Activated CD8-positive, alpha-beta memory T cell treated with anti-CD3 and anti-CD28 coated beads, Interleukin-2, amount 50 U/mL, for 24 hours (primary cell): Measurements from ENCODE around the gene PRELID1.
"Not testable (repeated sequence)": the region's sequence is repeated elsewhere in the genome, so short reads cannot be mapped to it uniquely, and the experiment has no call there.

Experiments
- DNase-seq: peaks from one replicate; pipeline ENCODE4 v3.0.0-alpha.2; 2020; ENCODE audit errors: extremely low read depth

The PRELID1 gene

GRCh38 chr5:177303121-177303924, at the start of gene PRELID1, which contains the start of gene RAB24:
Gene PRELID1, plus strand, starts transcription at chr5:177303799. Its CDS starts 187 bp downstream, at chr5:177303986.
Gene RAB24, minus strand, starts transcription at chr5:177303719. Its CDS starts 431 bp downstream, at chr5:177303288.
- peak; percentile 71 for DNase-seq

- no peak for DNase-seq
These were observed 47.3 kb upstream of the PRELID1 start for GRCh38 chr5:177256296-177256695.

- not testable (repeated sequence) for DNase-seq
These were observed 44.9 kb upstream of the PRELID1 start for GRCh38 chr5:177258711-177259110.

GRCh38 chr5:177260961-177261360, 42.6 kb upstream of the PRELID1 start:
- DNase-seq: no peak

- DNase-seq: no peak
These were observed 42.1 kb upstream of the PRELID1 start for GRCh38 chr5:177261510-177261909.

- DNase-seq: no peak
These were observed 39.4 kb upstream of the PRELID1 start for GRCh38 chr5:177264178-177264577.

- no peak for DNase-seq
These were observed 38.2 kb upstream of the PRELID1 start for GRCh38 chr5:177265395-177265794.

GRCh38 chr5:177269232-177269895, 34.2 kb upstream of the PRELID1 start:
- DNase-seq: no peak

GRCh38 chr5:177269976-177270375, 33.6 kb upstream of the PRELID1 start:
- no peak for DNase-seq

- no peak for DNase-seq
These were observed 32.9 kb upstream of the PRELID1 start for GRCh38 chr5:177270653-177271052.

GRCh38 chr5:177271113-177271512, 32.5 kb upstream of the PRELID1 start:
- DNase-seq: no peak

- DNase-seq: no peak
These were observed 27.7 kb upstream of the PRELID1 start for GRCh38 chr5:177275883-177276282.

GRCh38 chr5:177276886-177277285, 26.7 kb upstream of the PRELID1 start:
- no peak for DNase-seq

GRCh38 chr5:177288191-177288590, 15.4 kb upstream of the PRELID1 start:
- no peak for DNase-seq

- DNase-seq: no peak
These were observed 12.6 kb upstream of the PRELID1 start for GRCh38 chr5:177290816-177291596.

GRCh38 chr5:177291735-177292134, 11.9 kb upstream of the PRELID1 start:
- no peak for DNase-seq

GRCh38 chr5:177293819-177294581, 9.6 kb upstream of the PRELID1 start:
- no peak for DNase-seq

- DNase-seq: no peak
These were observed 9.0 kb upstream of the PRELID1 start for GRCh38 chr5:177294632-177295031.

- no peak for DNase-seq
These were observed 7.7 kb upstream of the PRELID1 start for GRCh38 chr5:177295924-177296323.

- no peak for DNase-seq
These were observed 7.0 kb upstream of the PRELID1 start for GRCh38 chr5:177296581-177296980.

- no peak for DNase-seq
These were observed 5.7 kb upstream of the PRELID1 start for GRCh38 chr5:177297922-177298321.

- no peak for DNase-seq
These were observed 3.9 kb upstream of the PRELID1 start for GRCh38 chr5:177299697-177300096.
